HepG2 (cell line): Measurements from ENCODE around the gene PCOLCE2. TPM values are rescaled to one million over a fixed set of nuclear protein-coding genes. Genes with fewer than 3 reads are reported as not detected.

Source experiments
- ATAD3A ChIP-seq: sonication (generic); formaldehyde crosslinking; IDR thresholded peaks from 2 replicates; pipeline ENCODE4 v1.4.0; 2020; ENCODE audit warnings: missing genetic modification reagents
- CTCF ChIP-seq: sonication (generic); formaldehyde crosslinking; IDR thresholded peaks from 2 replicates; pipeline ENCODE4 v1.5.0; 2020; ENCODE audit warnings: mild to moderate bottlenecking, missing genetic modification reagents, moderate library complexity
- RBAK ChIP-seq: sonication (generic); formaldehyde crosslinking; IDR thresholded peaks from 2 replicates; pipeline ENCODE4 v1.5.1; 2020; ENCODE audit warnings: mild to moderate bottlenecking, missing genetic modification reagents
- SRSF9 ChIP-seq: fragments of 200-400 bp; formaldehyde crosslinking; IDR thresholded peaks from 2 replicates; pipeline ENCODE4 v1.6.1; 2018; ENCODE audit warnings: borderline replicate concordance, mild to moderate bottlenecking, low read depth, low read length; ENCODE audit not compliant: insufficient read depth, poor library complexity, severe bottlenecking
- TEAD3 ChIP-seq: optimal IDR thresholded peaks from 2 replicates; pipeline ENCODE3; 2016; ENCODE audit warnings: borderline replicate concordance
- TOE1 ChIP-seq: sonication (generic); formaldehyde crosslinking; IDR thresholded peaks from 2 replicates; pipeline ENCODE4 v1.4.0; 2020; ENCODE audit warnings: mild to moderate bottlenecking, missing genetic modification reagents
- ZBTB1 ChIP-seq: sonication (generic); formaldehyde crosslinking; IDR thresholded peaks from 2 replicates; pipeline ENCODE4 v1.4.0; 2020; ENCODE audit warnings: missing genetic modification reagents, borderline replicate concordance
- ZKSCAN1 ChIP-seq: fragments of 150-350 bp; IDR thresholded peaks from 2 replicates; pipeline ENCODE4 v1.6.1; 2014; ENCODE audit warnings: low read length
- ZNF124 ChIP-seq: sonication (generic); formaldehyde crosslinking; IDR thresholded peaks from 2 replicates; pipeline ENCODE4 v1.4.0; 2020; ENCODE audit warnings: missing genetic modification reagents
- ZNF232 ChIP-seq: sonication (generic); formaldehyde crosslinking; IDR thresholded peaks from 2 replicates; pipeline ENCODE4 v1.4.0; 2020; ENCODE audit warnings: missing genetic modification reagents, borderline replicate concordance
- ZNF292 ChIP-seq: sonication (generic); formaldehyde crosslinking; IDR thresholded peaks from 2 replicates; pipeline ENCODE4 v1.8.1; 2022; ENCODE audit warnings: mild to moderate bottlenecking, low read depth, missing genetic modification reagents, borderline replicate concordance
- ZNF3 ChIP-seq: IDR thresholded peaks from 2 replicates; pipeline ENCODE4 v1.7.0; 2017; ENCODE audit warnings: inconsistent platforms
- ZNF33A ChIP-seq: sonication (generic); formaldehyde crosslinking; IDR thresholded peaks from 2 replicates; pipeline ENCODE4 v1.5.1; 2020; ENCODE audit warnings: missing genetic modification reagents, mild to moderate bottlenecking, moderate library complexity, borderline replicate concordance
- ZNF501 ChIP-seq: sonication (generic); formaldehyde crosslinking; IDR thresholded peaks from 2 replicates; pipeline ENCODE4 v1.5.1; 2020; ENCODE audit warnings: mild to moderate bottlenecking, moderate library complexity, missing genetic modification reagents
- ZNF607 ChIP-seq: sonication (generic); formaldehyde crosslinking; IDR thresholded peaks from 2 replicates; pipeline ENCODE4 v1.5.1; 2020; ENCODE audit warnings: missing genetic modification reagents, mild to moderate bottlenecking, borderline replicate concordance
- ZNF615 ChIP-seq: sonication (generic); formaldehyde crosslinking; IDR thresholded peaks from 2 replicates; pipeline ENCODE4 v1.5.0; 2020; ENCODE audit warnings: mild to moderate bottlenecking, missing genetic modification reagents, borderline replicate concordance
- ZNF879 ChIP-seq: sonication (generic); formaldehyde crosslinking; IDR thresholded peaks from 2 replicates; pipeline ENCODE4 v1.8.1; 2023; ENCODE audit warnings: missing genetic modification reagents
- polyA plus RNA-seq, 8 experiments: library from polyadenylated mRNA; depleted of rRNA in 3 of 8; stranded (reverse) in 7 of 8; unstranded in 1 of 8; fragments of >200 nt; fragmentation: Illumina TruSeq in 4 of 8; extraction: Trizol in 4 of 8; gene quantifications; 2 replicates each; pipeline versions ENCODE4 v1.2.1 to v1.2.3, GENCODE V29; 2011 to 2016; ENCODE audit warnings: low read depth in 4 of 8, missing spikeins in 1 of 8, mixed read lengths in 1 of 8; ENCODE audit not compliant: insufficient read depth in 1 of 8
- total RNA-seq, 5 experiments: library from RNA; depleted of rRNA; stranded (reverse); fragments of >200 nt; fragmentation: Illumina TruSeq; extraction: Trizol; gene quantifications; 2 replicates each; pipeline ENCODE4 v1.2.3, GENCODE V29; 2016; ENCODE audit warnings: low read depth in 1 of 5
- TF ChIP-seq, protein P1 (sequence below): sonication (generic); formaldehyde crosslinking; IDR thresholded peaks from 2 replicates; pipeline ENCODE4 v1.4.0; 2020; ENCODE audit warnings: missing genetic modification reagents, mild to moderate bottlenecking, borderline replicate concordance
- TF ChIP-seq, protein P2 (sequence below): sonication (generic); formaldehyde crosslinking; IDR thresholded peaks from 2 replicates; pipeline ENCODE4 v1.4.0; 2020; ENCODE audit warnings: missing genetic modification reagents
- TF ChIP-seq, protein P3 (sequence below): sonication (generic); formaldehyde crosslinking; IDR thresholded peaks from 2 replicates; pipeline ENCODE4 v1.4.0; 2020; ENCODE audit warnings: mild to moderate bottlenecking, missing genetic modification reagents

Gene PCOLCE2
- total and polyA plus RNA-seq, 2 of the 13 experiments (the other 11 are each of a cell fraction or from before 2014, with no cell fraction given) = 0.71 to 2.0 TPM

DNA sequence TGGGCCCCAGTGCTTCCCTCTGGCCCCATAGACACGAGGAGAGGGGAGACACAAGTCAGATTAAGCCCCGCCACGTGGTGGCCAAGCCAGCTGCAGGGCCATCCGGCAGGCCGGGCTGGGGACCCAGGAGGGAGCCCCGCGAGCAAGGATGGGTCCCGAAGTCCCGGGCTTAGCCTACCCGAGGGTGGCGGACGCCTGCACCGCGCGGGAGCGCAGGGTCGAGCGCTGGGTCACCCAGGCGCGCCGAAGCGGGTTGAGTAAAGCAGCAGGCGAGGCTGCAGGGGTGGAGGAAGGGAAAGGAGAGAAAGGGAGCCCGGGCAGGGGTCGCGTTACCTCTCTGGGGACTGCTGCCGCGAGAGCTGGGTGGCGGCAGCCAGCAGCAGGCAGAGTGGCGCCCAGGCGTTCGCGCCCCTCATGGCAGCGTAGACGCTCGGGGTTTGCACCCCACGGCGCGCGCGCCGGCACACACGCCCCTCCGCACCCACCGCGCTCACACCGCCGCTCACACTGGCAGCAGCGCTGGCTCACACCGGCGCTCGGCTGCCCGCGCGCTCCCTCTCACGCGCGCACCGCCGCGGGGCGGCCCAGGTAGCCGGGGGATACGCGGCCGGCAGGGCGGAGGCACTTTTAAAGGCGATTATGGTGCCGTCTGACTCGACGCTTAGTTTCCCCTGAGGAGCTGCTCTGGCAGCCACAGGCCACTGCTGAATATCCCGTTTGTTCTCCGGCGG is at the start of gene PCOLCE2 (continued):
- peak; percentile 58; the same call in 1 of the 2 replicates for TF ChIP-seq ZNF292 (CRISPR knock-in tag)
- TF ChIP-seq ZNF879 (CRISPR knock-in tag) = no peak
- TF ChIP-seq, protein P1, sequence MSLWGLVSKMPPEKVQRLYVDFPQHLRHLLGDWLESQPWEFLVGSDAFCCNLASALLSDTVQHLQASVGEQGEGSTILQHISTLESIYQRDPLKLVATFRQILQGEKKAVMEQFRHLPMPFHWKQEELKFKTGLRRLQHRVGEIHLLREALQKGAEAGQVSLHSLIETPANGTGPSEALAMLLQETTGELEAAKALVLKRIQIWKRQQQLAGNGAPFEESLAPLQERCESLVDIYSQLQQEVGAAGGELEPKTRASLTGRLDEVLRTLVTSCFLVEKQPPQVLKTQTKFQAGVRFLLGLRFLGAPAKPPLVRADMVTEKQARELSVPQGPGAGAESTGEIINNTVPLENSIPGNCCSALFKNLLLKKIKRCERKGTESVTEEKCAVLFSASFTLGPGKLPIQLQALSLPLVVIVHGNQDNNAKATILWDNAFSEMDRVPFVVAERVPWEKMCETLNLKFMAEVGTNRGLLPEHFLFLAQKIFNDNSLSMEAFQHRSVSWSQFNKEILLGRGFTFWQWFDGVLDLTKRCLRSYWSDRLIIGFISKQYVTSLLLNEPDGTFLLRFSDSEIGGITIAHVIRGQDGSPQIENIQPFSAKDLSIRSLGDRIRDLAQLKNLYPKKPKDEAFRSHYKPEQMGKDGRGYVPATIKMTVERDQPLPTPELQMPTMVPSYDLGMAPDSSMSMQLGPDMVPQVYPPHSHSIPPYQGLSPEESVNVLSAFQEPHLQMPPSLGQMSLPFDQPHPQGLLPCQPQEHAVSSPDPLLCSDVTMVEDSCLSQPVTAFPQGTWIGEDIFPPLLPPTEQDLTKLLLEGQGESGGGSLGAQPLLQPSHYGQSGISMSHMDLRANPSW (CRISPR knock-in tag) = no peak
- TF ChIP-seq TOE1 (CRISPR knock-in tag) = no peak
- no peak for TF ChIP-seq TEAD3 (CRISPR knock-in tag)
- TF ChIP-seq RBAK (CRISPR knock-in tag) = no peak
- peak; percentile 81 for TF ChIP-seq ZNF607 (CRISPR knock-in tag)
- TF ChIP-seq ZNF3 (CRISPR knock-in tag) = no peak
- peak; percentile 59; the same call in 1 of the 2 replicates for TF ChIP-seq ZNF501
- TF ChIP-seq ZKSCAN1 = no peak
- TF ChIP-seq, protein P2, sequence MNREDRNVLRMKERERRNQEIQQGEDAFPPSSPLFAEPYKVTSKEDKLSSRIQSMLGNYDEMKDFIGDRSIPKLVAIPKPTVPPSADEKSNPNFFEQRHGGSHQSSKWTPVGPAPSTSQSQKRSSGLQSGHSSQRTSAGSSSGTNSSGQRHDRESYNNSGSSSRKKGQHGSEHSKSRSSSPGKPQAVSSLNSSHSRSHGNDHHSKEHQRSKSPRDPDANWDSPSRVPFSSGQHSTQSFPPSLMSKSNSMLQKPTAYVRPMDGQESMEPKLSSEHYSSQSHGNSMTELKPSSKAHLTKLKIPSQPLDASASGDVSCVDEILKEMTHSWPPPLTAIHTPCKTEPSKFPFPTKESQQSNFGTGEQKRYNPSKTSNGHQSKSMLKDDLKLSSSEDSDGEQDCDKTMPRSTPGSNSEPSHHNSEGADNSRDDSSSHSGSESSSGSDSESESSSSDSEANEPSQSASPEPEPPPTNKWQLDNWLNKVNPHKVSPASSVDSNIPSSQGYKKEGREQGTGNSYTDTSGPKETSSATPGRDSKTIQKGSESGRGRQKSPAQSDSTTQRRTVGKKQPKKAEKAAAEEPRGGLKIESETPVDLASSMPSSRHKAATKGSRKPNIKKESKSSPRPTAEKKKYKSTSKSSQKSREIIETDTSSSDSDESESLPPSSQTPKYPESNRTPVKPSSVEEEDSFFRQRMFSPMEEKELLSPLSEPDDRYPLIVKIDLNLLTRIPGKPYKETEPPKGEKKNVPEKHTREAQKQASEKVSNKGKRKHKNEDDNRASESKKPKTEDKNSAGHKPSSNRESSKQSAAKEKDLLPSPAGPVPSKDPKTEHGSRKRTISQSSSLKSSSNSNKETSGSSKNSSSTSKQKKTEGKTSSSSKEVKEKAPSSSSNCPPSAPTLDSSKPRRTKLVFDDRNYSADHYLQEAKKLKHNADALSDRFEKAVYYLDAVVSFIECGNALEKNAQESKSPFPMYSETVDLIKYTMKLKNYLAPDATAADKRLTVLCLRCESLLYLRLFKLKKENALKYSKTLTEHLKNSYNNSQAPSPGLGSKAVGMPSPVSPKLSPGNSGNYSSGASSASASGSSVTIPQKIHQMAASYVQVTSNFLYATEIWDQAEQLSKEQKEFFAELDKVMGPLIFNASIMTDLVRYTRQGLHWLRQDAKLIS (CRISPR knock-in tag) = no peak
- TF ChIP-seq, protein P3, sequence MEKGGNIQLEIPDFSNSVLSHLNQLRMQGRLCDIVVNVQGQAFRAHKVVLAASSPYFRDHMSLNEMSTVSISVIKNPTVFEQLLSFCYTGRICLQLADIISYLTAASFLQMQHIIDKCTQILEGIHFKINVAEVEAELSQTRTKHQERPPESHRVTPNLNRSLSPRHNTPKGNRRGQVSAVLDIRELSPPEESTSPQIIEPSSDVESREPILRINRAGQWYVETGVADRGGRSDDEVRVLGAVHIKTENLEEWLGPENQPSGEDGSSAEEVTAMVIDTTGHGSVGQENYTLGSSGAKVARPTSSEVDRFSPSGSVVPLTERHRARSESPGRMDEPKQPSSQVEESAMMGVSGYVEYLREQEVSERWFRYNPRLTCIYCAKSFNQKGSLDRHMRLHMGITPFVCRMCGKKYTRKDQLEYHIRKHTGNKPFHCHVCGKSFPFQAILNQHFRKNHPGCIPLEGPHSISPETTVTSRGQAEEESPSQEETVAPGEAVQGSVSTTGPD (CRISPR knock-in tag) = no peak
- no peak; the same call in 1 of the 2 replicates for TF ChIP-seq ZNF232
- TF ChIP-seq ZNF124 = no peak
- TF ChIP-seq SRSF9 = no peak
- no peak for TF ChIP-seq ZNF615
- no peak for TF ChIP-seq ATAD3A (CRISPR knock-in tag)
- TF ChIP-seq ZBTB1 (CRISPR knock-in tag) = no peak
- no peak for TF ChIP-seq ZNF33A (CRISPR knock-in tag)
- peak; percentile 21; the same call in 1 of the 2 replicates for TF ChIP-seq CTCF (CRISPR knock-in tag)
